T follicular helper cell (primary cell): Measurements from ENCODE around the gene BMPR1A.

ENCODE experiments used
- DNase-seq: peaks from one replicate; pipeline ENCODE4 v3.0.0-alpha.2; 2020; ENCODE audit warnings: low read depth

Gene BMPR1A

GRCh38 chr10:86956848-86957448 is 200.5 kb downstream of the BMPR1A start:
- no peak for DNase-seq

- DNase-seq: no peak
Measured at GRCh38 chr10:86957471-86958115, 201.2 kb downstream of the BMPR1A start, which contains the start of gene MMRN2. TSS of gene MMRN2 (minus strand) at chr10:86957615. CDS start at chr10:86957541, 74 bp downstream.

- no peak for DNase-seq
Measured at GRCh38 chr10:86958116-86958900, 201.9 kb downstream of the BMPR1A start, which contains the start of gene SNCG. TSS of gene SNCG (plus strand) at chr10:86958599. CDS start at chr10:86958698, 99 bp downstream.

- no peak for DNase-seq
Measured at GRCh38 chr10:86958901-86959736, 202.7 kb downstream of the BMPR1A start.

GRCh38 chr10:86959737-86960002 is 203.3 kb downstream of the BMPR1A start:
- DNase-seq: no peak

GRCh38 chr10:86960003-86960862 is 203.8 kb downstream of the BMPR1A start:
- DNase-seq: no peak

- DNase-seq: no peak
Measured at GRCh38 chr10:86960863-86961434, 204.5 kb downstream of the BMPR1A start.

GRCh38 chr10:86961481-86962091 is 205.2 kb downstream of the BMPR1A start:
- no peak for DNase-seq

GRCh38 chr10:86962136-86962980 is 205.9 kb downstream of the BMPR1A start:
- DNase-seq: no peak

GRCh38 chr10:86962981-86963310 is 206.5 kb downstream of the BMPR1A start:
- no peak for DNase-seq

- no peak for DNase-seq
Measured at GRCh38 chr10:86963341-86963919, 207.0 kb downstream of the BMPR1A start.

GRCh38 chr10:86964061-86964846 is 207.8 kb downstream of the BMPR1A start:
- DNase-seq: no peak

- no peak for DNase-seq
Measured at GRCh38 chr10:86964847-86965190, 208.4 kb downstream of the BMPR1A start.

- DNase-seq: no peak
Measured at GRCh38 chr10:86965986-86966654, 209.7 kb downstream of the BMPR1A start.

- DNase-seq: no peak
Measured at GRCh38 chr10:86967481-86967941, 211.1 kb downstream of the BMPR1A start.

- DNase-seq: no peak
Measured at GRCh38 chr10:86968271-86968993, 212.0 kb downstream of the BMPR1A start, which contains the start of gene ADIRF. TSS of gene ADIRF (plus strand) at chr10:86968482. CDS start at chr10:86968545, 63 bp downstream.

- DNase-seq: no peak
Measured at GRCh38 chr10:86968994-86969355, 212.6 kb downstream of the BMPR1A start.
